HCT116 (cell line): Measurements from ENCODE around the gene PPHLN1. TPM values are rescaled to one million over a fixed set of nuclear protein-coding genes. Genes with fewer than 3 reads are reported as not detected.
A peak's percentile ranks its signal among the peaks of the same experiment; 100 is the strongest.

ENCODE experiments used
- ATAC-seq: fragments of 200-7000 bp; cut with Tn5 transposase; 2 replicates; pipeline ENCODE4 v1.9.1; 2020; ENCODE audit warnings: mild to moderate bottlenecking, moderate library complexity
- BruUV-seq: library from RNA; stranded (reverse); fragments of 400-500 nt; replicated peaks from 2 replicates; lab custom pipeline; 2021; lab: Mats Ljungman, UMichigan
- CTCF ChIA-PET: fragments of 300-600 bp; sonication (Branson Sonifier 250); formaldehyde crosslinking; loops from one replicate; lab custom pipeline; 2021; ENCODE audit warnings: antibody characterized with exemption; lab: Charles Lee
- POLR2A ChIA-PET: fragments of 300-600, 350-600 bp; sonication (Branson Sonifier 250); formaldehyde crosslinking; loops from one replicate; lab custom pipeline; 2021; ENCODE audit warnings: antibody characterized with exemption; lab: Charles Lee
- RAD21 ChIA-PET, 2 experiments: fragments of 300-600 bp; sonication (Branson Sonifier 250); formaldehyde crosslinking; loops; one replicate each; lab custom pipeline; 2023; ENCODE audit warnings: low total read pairs in 2 of 2; ENCODE audit not compliant: uncharacterized antibody in 2 of 2, unreplicated experiment in 2 of 2, low non-redundant PET in 1 of 2; lab: Charles Lee
- DNase-seq: peaks from one replicate; pipeline ENCODE4 v3.0.0-alpha.2; 2010; ENCODE audit warnings: low read depth, low spot score
- H2AFZ ChIP-seq: fragments of 200-600 bp; shearing (Covaris generic), sonication (generic); 2 replicates; pipeline ENCODE4 v1.6.1; 2017; ENCODE audit warnings: low read depth, mixed run types, mixed read lengths, antibody characterized with exemption, low read length; ENCODE audit not compliant: poor library complexity, severe bottlenecking
- H3K27ac ChIP-seq: 2 replicates; pipeline ENCODE4 v1.5.1; 2012; ENCODE audit warnings: low read depth, low read length
- H3K27me3 ChIP-seq: fragments of 200-600 bp; sonication (generic); 2 replicates; pipeline ENCODE4 v1.6.1; 2016; ENCODE audit warnings: mixed run types, low read length, mixed read lengths; ENCODE audit not compliant: insufficient read depth
- H3K36me3 ChIP-seq, 2 experiments: fragments of 200-500 bp in 1 of 2; fragments of 200-600 bp in 1 of 2; sonication (Bioruptor generic) in 1 of 2; sonication (generic) in 1 of 2; 2 replicates each; pipeline versions ENCODE4 v1.5.1 to v1.6.1; 2014 to 2016; ENCODE audit warnings: low read length in 2 of 2, inconsistent platforms in 1 of 2, mixed read lengths in 1 of 2, mixed run types in 1 of 2; ENCODE audit not compliant: insufficient read depth in 2 of 2, control insufficient read depth in 1 of 2
- H3K4me1 ChIP-seq, 2 experiments: fragments of 200-600 bp in 1 of 2; sonication (generic) in 1 of 2; 2 replicates each; pipeline versions ENCODE4 v1.5.1 to v1.6.1; 2012 to 2017; ENCODE audit warnings: low read length in 2 of 2, inconsistent platforms in 1 of 2, mild to moderate bottlenecking in 1 of 2, mixed read lengths in 1 of 2, mixed run types in 1 of 2, moderate library complexity in 1 of 2; ENCODE audit not compliant: insufficient read depth in 2 of 2, control insufficient read depth in 1 of 2
- H3K4me2 ChIP-seq: fragments of 200-600 bp; sonication (generic); 2 replicates; pipeline ENCODE4 v1.6.1; 2017; ENCODE audit warnings: mixed run types, low read length, mixed read lengths
- H3K4me3 ChIP-seq, 2 experiments: fragments of 200-600 bp in 1 of 2; sonication (generic) in 1 of 2; replicated peaks in 1 of 2; 2 replicates each; pipeline ENCODE4 v1.5.1; 2011 to 2016; ENCODE audit warnings: low read length in 2 of 2, control low read depth in 1 of 2, low read depth in 1 of 2, mild to moderate bottlenecking in 1 of 2, mixed read lengths in 1 of 2, mixed run types in 1 of 2
- H3K79me2 ChIP-seq: fragments of 200-600 bp; sonication (generic); 2 replicates; pipeline ENCODE4 v1.6.1; 2017; ENCODE audit warnings: mild to moderate bottlenecking, mixed run types, low read length, moderate library complexity, mixed read lengths; ENCODE audit not compliant: insufficient read depth
- H3K9ac ChIP-seq: fragments of 200-600 bp; sonication (generic); 2 replicates; pipeline ENCODE4 v1.6.1; 2016; ENCODE audit warnings: low read length, mixed read lengths
- H3K9me2 ChIP-seq: fragments of 200-600 bp; sonication (generic), shearing (Covaris generic); 2 replicates; pipeline ENCODE4 v1.6.1; 2017; ENCODE audit warnings: mixed run types, mild to moderate bottlenecking, moderate library complexity; ENCODE audit not compliant: insufficient read depth
- H3K9me3 ChIP-seq, 2 experiments: fragments of 200-500 bp in 1 of 2; fragments of 200-600 bp in 1 of 2; sonication (Bioruptor generic) in 1 of 2; sonication (generic) in 1 of 2; 2 replicates each; pipeline ENCODE4 v1.6.1; 2014 to 2017; ENCODE audit warnings: low read length in 2 of 2, mixed read lengths in 2 of 2, inconsistent platforms in 1 of 2, low read depth in 1 of 2, mild to moderate bottlenecking in 1 of 2, mixed run types in 1 of 2, moderate library complexity in 1 of 2; ENCODE audit not compliant: control insufficient read depth in 1 of 2, insufficient read depth in 1 of 2
- H4K20me1 ChIP-seq: fragments of 200-600 bp; sonication (generic), shearing (Covaris generic); 2 replicates; pipeline ENCODE4 v1.6.1; 2017; ENCODE audit warnings: mixed run types, mild to moderate bottlenecking, moderate library complexity; ENCODE audit not compliant: insufficient read depth
- CBX3 ChIP-seq: IDR thresholded peaks from 2 replicates; pipeline ENCODE4 v1.6.1; 2012; ENCODE audit warnings: low read depth
- CTCF ChIP-seq, 3 experiments: fragments of 200-600 bp in 1 of 3; sonication (generic) in 1 of 3; IDR thresholded peaks in 2 of 3; conservative IDR thresholded peaks in 1 of 3; 2 replicates each; pipeline ENCODE4 v1.5.1; 2012 to 2017; ENCODE audit warnings: low read depth in 2 of 3, low read length in 2 of 3, antibody characterized with exemption in 1 of 3, borderline replicate concordance in 1 of 3, control low read depth in 1 of 3, mild to moderate bottlenecking in 1 of 3, mixed read lengths in 1 of 3, mixed run types in 1 of 3, moderate library complexity in 1 of 3; ENCODE audit not compliant: insufficient read depth in 1 of 3
- POLR2A ChIP-seq: IDR thresholded peaks from 2 replicates; pipeline ENCODE4 v1.7.0; 2011; ENCODE audit warnings: borderline replicate concordance; ENCODE audit not compliant: insufficient read depth, insufficient read length; ENCODE audit errors: extremely low read depth
- intact Hi-C: fragments of 100-400 bp; cut with micrococcal nuclease; formaldehyde crosslinking; loops from 2 replicates; pipeline ENCODE4 v1.10.0; 2022
- total RNA-seq: library from RNA; stranded (reverse); gene quantifications from one replicate; pipeline ENCODE4 v1.2.1, GENCODE V29; 2021; ENCODE audit not compliant: unreplicated experiment

Gene PPHLN1
- total RNA-seq, 1 experiment from 2014 or later: 57.4 TPM

DNA sequence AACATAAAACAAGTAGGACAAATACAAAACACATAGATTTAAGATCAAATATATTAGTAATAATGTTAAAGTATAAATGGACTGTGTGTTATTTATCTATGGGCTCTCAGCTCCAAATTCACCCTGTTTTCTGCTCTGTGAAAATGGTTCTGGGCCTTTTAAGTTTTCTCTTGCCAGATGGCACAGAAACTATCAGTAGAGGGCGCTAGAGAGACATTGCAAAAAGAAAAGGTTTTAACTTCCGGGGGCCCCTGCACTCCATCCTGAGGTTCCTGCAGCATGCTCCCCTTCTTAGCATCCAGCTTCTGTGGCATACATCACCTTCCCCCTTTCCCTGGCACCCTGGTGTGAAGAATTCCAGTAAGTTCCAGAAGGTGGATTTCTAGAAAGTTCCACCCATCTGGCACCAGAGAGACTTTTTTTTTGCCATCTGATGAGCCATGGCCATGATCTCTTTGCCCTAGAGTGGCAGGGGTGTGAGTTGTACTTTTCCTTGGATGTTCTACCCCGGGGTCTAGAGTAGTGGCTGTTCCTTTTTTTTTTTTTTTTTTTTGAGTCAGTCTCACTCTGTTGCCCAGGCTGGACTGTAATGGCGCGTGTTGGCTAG lies 29.4 kb upstream of the PPHLN1 start:
- TF ChIP-seq CBX3: no peak
- TF ChIP-seq CTCF (IDR thresholded peaks at IDR 0.05 in 2 of 3, conservative IDR thresholded peaks at IDR 0.05 in 1 of 3; ENCODE audit: borderline replicate concordance in 1 of 3, insufficient read depth in 1 of 3, low read depth in 2 of 3, low read length in 2 of 3): peak in 2 of 3 experiments; percentile 59 to 68; a peak in 4 of 6 replicates
- CTCF ChIA-PET: no interaction called here
- Histone ChIP-seq H3K79me2 (no peaks in the 10 kb centered on the region), H3K4me3 (no peak overlapping the region), H2AFZ (no peak overlapping the region), H3K9me2 (no peaks in the 10 kb centered on the region), H3K36me3 (no peaks in the 10 kb centered on the region), H4K20me1 (no peaks in the 10 kb centered on the region), H3K27me3 (no peaks in the 10 kb centered on the region), H3K4me2 (no peak overlapping the region), H3K4me1 (no peaks in the 10 kb centered on the region), H3K9me3 (no peaks in the 10 kb centered on the region), H3K27ac (no peak overlapping the region), H3K9ac (no peak overlapping the region)
- DNase-seq: no peak
- intact Hi-C loops: no loop called here
- RAD21 ChIA-PET: no interaction called here
- POLR2A ChIA-PET: no interaction called here
- no TSS peak for BruUV-seq
- peak; percentile 53; the same call in 1 of the 2 replicates for ATAC-seq

GRCh38 chr12:42298887-42299286 lies 27.1 kb upstream of the PPHLN1 start:
- H3K9ac ChIP-seq: no peak overlapping the region

More at GRCh38 chr12:42298887-42299286, 27.1 kb upstream of the PPHLN1 start:
- Histone ChIP-seq H3K27me3 (no peaks in the 10 kb centered on the region), H3K36me3 (no peaks in the 10 kb centered on the region), H3K4me1 (no peaks in the 10 kb centered on the region), H3K9me2 (no peaks in the 10 kb centered on the region), H3K79me2 (no peaks in the 10 kb centered on the region), H2AFZ (no peak overlapping the region), H3K4me2 (no peak overlapping the region), H3K27ac (no peak overlapping the region), H4K20me1 (no peaks in the 10 kb centered on the region), H3K9me3 (no peaks in the 10 kb centered on the region), H3K4me3 (no peak overlapping the region)
- intact Hi-C loops: no loop called here
- ATAC-seq (no peak), DNase-seq (no peak)
- no TSS peak for BruUV-seq
- CTCF ChIA-PET: interaction anchor here (0.7 kb wide), 1 partner anchor 12 kb away, joined by 5 read pairs; no protein-coding TSS in a partner anchor
- RAD21 ChIA-PET: interaction anchor here in 1 of 2 experiments (0.6 kb wide), 1 partner anchor 13 kb away, joined by 3 read pairs; no protein-coding TSS in a partner anchor
- POLR2A ChIA-PET: interaction anchor here (0.7 kb wide), 1 partner anchor 17 kb away, joined by 4 read pairs; no protein-coding TSS in a partner anchor
- no peak for TF ChIP-seq CBX3
- no peak for TF ChIP-seq POLR2A
